ENCODE results near the gene WARS2.

Gene WARS2

DNA sequence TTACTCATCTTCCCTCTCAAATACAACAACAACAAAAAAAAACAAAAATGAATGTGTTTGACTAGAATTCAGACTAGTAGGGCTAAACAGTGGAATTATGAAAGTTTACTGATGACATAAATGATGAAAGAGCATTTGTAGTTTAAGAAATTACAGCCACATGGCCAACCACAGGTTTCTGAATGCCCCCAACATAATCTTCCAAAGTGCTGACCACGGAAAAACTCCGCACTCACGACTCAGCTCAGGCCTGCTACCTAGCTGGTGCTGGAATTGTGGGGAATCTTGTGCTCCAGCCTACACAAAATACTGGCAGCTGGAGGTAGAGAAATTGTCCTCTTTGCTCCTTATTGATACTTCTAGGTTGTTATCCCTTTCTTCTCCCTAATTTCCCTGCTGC, 128.7 kb downstream of the WARS2 start:
- DNase-seq: no peak

DNA sequence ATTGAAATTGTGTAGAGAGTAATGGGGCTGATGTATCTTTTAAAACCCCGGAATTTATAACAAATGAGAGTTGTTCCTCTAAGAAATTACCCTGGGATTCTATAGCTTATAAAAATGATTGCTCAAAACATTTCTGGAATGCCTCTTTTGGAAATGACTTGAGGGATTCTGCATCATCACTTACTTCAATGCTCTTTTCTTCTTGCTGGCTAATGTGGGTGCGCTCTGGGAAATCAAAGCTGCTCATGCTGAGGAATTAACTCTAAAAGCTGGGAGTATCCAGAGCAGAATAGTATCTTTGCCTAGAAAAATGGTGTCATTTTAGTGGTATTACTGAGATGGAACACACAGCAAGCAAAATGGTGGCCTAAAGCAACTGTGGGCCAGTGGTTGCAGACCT, 129.3 kb downstream of the WARS2 start:
- no peak for DNase-seq

DNA sequence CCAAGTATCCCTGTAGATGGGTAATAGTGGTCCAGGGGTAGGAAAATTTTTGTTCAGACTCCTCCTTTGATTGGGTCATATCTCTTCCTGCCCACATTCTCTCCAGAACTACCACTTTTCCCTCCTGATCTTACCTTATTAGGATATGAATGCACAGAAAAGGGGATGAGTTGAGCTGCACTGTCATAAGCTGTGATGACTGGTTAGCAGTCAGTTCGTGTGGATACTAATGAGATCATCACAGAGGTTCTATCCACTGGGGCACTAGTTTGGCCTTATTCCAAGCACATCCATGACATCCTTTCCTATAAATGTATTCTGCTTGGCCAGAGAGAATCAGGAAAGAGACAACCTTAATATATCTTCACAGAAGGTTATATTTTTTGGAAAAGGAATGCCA, 130.3 kb downstream of the WARS2 start:
- no peak for DNase-seq

DNA sequence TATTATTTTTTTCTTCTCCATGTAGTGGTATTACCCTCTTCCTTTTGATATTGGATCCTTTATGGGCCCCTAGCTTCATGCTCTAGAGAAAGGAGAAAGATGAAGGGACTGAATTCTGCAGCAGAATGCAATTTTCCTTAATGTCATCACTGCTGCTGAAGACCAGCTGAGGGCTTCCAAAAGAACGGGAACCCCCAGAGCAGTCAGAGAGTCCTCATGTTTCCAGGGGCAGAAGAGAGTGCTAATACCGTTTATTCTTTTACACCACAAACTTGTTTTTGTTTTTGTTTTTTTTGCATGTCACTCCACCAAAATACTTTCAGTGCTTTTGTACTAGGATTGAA, 131.2 kb downstream of the WARS2 start:
- no peak for DNase-seq

GRCh38 chr1:119008483-119009311, 131.8 kb downstream of the WARS2 start:
- no peak for DNase-seq

DNA sequence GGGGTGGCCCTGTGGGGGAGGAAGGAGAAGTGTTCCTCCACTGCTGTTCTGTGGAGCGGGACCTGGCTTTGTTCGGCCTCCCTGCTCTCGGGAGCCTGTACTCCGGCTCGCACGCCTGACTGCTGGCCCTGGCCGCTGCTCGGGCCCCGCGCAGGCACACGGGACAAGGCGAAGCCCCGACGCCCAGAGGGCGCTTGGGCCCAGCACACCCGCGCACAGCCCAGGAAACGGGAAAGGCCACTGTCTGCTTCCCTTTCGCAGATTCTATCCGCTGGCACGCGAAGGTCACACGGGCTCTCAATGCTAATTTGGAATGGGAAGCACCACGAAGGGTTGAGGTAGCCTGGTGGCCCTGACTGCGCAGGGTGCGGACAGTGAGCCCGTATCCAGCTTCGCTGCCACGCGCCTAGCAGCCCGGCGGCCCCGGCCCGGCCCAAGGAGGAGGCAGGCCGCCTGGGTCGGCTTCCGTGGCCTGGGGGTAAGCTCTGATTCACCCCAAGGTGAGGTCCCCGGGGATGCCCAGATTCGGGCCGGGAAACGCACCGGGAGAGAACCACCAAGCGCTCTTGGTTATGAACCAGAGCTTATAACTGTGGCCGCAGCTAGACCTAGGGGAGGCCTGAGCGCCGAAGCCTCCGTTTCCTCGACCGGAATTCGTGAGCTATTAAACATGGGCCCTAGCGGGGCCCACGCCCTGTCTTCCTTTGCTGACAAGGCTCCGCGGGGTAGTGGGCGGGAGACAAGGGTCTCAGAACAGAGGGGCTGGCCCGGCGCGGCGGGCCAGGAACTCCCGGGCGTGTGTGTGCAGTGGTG, 132.6 kb downstream of the WARS2 start:
- DNase-seq: no peak

DNA sequence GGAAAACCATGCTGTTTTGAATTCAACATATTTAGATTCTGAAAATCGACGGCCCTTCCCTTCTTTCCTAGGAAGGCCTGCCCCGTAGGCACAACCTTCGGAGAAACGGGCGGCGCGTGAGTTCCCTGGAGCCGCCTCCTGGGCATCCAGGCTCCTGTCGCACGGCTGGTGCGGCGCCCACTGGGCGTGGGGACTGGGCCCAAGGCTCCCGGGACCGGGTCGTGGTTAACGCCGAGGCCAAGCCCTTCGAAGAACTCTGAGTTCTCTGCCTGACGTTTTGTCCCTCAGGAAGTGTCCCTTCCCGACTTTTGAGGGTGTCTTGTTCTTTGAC, 133.1 kb downstream of the WARS2 start:
- DNase-seq: no peak

DNA sequence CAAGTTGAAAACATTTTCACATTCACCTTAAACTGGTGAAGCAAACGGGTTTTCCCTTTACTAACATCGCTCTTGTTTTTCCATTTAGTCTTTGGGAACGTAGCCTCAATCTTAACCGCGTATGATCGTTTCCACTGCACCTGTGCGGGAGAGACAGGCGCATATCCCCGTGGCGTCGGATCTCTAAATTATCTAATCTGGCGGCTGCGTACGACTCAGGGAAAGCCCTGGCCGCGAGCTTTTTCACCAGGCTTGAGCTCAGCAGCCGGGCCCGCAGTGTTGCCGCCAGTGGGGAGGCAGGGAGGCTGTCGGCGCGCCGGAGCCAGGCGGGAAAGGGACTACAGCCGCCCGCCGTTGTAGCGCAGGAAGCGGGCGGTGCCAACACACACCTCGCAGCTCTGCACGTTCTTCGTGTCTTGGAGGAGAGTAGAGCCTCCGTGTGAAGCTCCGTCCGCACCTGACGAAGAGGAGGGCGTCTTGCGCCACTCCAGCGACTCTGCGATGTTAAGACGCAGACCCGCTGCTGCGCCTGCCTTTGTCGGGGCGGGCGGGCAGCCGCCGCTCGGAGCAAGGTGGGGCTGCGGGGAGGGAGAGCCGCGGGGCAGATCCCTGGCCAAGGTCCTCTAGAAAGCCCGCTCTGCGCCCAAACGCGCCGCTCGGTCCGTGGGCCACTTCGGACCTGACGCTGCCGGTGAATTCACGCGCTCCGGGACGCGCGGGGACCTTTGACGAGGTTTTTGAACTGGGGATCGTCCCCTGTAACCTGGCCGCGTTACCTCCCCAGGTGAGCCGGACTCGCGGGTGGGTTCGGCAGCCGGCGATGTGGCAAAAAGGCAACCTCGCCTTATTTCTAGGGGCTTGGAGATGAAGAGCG, 133.8 kb downstream of the WARS2 start:
- DNase-seq: no peak

GRCh38 chr1:119005724-119006405, 134.6 kb downstream of the WARS2 start:
- no peak for DNase-seq

DNA sequence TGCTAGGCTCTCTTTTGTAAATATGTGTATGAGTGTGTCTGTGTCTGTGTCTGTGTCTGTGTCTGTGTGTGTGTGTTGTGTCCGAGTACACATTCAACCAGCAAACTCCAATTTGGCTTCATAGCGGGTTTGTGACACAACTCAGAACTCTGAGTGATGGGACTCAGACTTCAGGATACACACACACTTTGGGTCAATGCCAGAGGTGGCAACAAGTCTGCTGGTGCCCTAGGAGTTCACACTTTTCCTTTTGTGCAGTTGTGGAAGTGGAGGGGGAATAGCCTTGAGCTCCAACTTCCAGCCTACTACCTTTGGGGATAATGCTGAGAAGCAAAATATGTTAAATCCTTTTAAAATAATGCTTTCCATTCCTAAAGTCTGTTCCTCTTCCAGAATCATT, 135.7 kb downstream of the WARS2 start:
- DNase-seq: no peak

DNA sequence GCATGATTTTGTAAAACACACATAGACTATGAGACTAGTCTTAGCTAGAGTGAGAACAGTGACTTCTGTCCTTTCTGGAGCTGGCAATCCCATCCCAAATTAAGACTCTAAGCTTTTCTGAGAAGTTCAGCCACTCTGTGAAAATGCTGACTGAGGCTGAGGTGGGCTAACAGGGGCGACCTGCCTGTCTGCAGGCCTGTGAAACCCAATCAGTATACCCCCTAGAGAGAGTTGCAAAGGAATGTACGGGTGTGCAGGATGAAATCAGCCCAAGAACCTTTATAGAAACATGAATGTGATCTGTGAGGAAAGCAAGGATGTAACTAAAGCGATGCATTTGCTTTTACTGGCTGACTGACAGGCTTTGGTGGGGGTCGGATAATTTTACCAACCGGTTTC, 136.3 kb downstream of the WARS2 start:
- DNase-seq: no peak

- no peak for DNase-seq
Measured at GRCh38 chr1:119003413-119004128, 136.9 kb downstream of the WARS2 start.

DNA sequence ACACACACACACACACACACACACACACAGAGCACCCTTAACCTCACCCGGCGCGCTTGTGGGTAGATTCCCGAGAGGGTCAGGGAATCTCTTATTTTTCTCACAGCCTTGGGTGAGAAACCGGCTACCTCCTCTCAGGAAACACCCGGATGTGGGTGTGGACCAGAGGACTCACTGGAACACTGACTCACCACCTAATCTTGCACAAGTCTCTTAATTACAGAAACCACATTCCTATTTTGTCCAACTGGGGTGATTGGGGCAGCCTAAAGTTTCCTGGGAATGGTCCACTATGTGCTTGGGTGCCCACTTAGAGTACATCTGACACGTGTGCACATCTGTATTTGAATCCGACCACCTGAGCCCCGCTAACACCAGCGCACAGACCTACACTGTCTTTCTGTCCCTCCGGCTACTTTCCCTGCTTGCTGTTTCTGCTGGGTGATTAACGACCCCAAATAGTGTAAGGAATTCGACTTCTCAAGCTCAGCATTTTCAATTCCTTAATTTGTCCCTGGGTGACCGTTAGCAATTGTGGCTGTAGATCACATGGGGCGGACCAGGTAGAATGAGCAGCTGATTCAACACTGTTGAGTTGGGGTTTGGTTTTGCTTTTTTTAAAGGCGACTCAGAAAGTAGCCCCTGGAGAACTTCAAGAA, 138.3 kb downstream of the WARS2 start:
- no peak for DNase-seq

DNA sequence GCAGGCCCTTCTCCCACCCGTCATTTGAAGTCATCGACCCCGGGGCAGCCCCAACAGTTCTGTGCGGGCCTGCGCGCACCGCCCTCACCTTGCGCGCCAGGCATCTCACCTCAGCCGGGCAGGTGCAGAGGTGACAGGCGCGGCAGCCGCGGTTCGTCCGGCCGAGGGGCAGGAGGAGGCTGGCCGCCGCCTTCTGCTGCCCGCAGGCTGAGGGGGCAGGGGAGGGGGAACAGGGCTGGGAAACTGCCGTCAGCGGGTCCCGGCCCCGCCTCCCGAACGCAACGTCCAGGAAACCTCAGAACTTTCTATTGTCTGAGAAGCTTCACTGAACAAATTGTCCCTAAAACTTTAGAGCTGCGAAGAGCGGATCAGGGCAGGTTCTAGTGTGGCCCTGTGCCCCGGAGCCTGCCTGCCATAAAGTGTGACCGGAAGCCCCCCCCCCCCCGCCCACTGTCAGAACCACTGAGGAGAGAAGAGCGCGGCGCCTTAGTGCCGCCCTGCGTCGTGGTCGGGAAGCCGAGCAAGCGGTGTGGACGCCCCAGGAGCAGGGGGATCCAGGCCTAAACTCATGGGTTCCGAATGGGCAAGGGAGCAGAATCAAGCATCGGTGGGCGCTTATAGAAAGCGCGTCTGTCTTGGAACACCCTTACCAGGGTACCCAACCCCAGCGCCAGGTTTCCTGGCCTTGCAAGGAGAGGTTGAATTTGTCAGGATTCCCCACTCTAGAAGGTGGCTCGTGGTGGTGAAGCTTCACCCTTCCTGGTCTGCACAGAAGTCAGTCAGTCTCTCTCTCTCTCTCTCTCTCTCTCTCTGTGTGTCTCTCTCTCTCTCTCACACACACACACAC, 139.0 kb downstream of the WARS2 start:
- DNase-seq: no peak

DNA sequence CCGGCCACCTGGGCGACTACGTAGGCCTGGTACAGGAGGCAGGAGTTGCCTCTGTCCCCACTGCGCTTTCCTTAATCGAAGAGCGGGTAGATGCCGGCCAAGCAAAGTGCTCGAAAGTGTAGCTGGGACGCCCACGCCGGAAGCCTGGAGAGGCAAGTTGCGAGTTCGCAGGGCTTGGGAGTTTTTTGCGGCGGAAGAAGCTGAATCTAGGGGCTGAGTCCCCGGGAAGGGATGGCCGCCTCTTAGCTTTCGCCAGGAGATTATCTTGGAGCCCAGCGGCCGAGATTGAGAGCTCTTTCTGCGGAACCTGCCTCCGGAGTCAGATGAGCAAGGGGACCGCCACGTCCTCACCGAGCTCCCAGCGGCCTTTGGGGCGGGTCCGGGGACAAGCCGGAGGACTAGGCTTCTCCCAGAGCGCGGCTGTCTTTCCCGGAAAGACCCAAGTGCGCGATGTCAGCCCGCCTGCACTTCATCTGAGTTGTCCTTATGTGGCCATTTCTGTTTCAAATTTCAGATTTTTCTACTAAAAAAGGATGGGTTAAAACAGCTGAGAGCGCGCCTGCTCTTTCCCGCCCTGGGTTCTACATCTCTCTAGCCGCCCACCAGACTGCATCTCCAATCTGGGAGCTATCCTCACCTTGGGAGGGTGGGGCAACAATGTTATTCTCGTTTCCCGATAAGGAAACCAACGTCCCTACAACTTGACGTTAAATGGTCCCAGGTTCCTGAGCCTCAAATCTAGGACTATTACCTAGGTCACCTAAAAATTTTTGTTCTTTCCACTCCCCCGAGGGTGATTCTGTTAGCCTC, 139.9 kb downstream of the WARS2 start:
- no peak for DNase-seq

GRCh38 chr1:118999348-119000071, 140.9 kb downstream of the WARS2 start:
- no peak for DNase-seq

GRCh38 chr1:118998171-118998570, 142.3 kb downstream of the WARS2 start:
- no peak for DNase-seq

- no peak for DNase-seq
Measured at GRCh38 chr1:118997225-118997624, 143.2 kb downstream of the WARS2 start.
